NCI-H1048 (cell line): ENCODE measurements around the gene ENTPD8.

Experiments used
- DNase-seq: peaks from one replicate; lab custom pipeline; 2025; lab: John Stamatoyannopoulos, UW

ENTPD8 gene

GRCh38 chr9:137430723-137431415, 10.3 kb downstream of the ENTPD8 start:
- DNase-seq = no peak

GRCh38 chr9:137429974-137430722, 11.0 kb downstream of the ENTPD8 start:
- DNase-seq = no peak

GRCh38 chr9:137429546-137429890, 11.6 kb downstream of the ENTPD8 start:
- DNase-seq = no peak

GRCh38 chr9:137428841-137429545, 12.2 kb downstream of the ENTPD8 start:
- no peak for DNase-seq

GRCh38 chr9:137428311-137428630, 12.9 kb downstream of the ENTPD8 start:
- no peak for DNase-seq

GRCh38 chr9:137427454-137428310, 13.5 kb downstream of the ENTPD8 start:
- no peak for DNase-seq

- DNase-seq = no peak
Measured at GRCh38 chr9:137426018-137426681, 15.0 kb downstream of the ENTPD8 start.

- no peak for DNase-seq
Measured at GRCh38 chr9:137423514-137424291, 17.5 kb downstream of the ENTPD8 start.

- peak; percentile 82 for DNase-seq
Measured at GRCh38 chr9:137422604-137423513, 18.3 kb downstream of the ENTPD8 start, which contains the start of the genes EXD3 and NOXA1. Gene EXD3, minus strand, starts transcription at chr9:137423162. Its CDS starts 27,805 bp downstream, at chr9:137395357. Gene NOXA1, plus strand, starts transcription at chr9:137423393. Its CDS starts 137 bp downstream, at chr9:137423530.

GRCh38 chr9:137421838-137422603, 19.1 kb downstream of the ENTPD8 start:
- no peak for DNase-seq

GRCh38 chr9:137417161-137418021, 23.8 kb downstream of the ENTPD8 start:
- DNase-seq = no peak

- no peak for DNase-seq
Measured at GRCh38 chr9:137416563-137417151, 24.5 kb downstream of the ENTPD8 start.

GRCh38 chr9:137416006-137416562, 25.1 kb downstream of the ENTPD8 start:
- DNase-seq = no peak

- DNase-seq = no peak
Measured at GRCh38 chr9:137415451-137415850, 25.7 kb downstream of the ENTPD8 start.

- DNase-seq = no peak
Measured at GRCh38 chr9:137412431-137412830, 28.7 kb downstream of the ENTPD8 start.

- DNase-seq = no peak
Measured at GRCh38 chr9:137411645-137412380, 29.3 kb downstream of the ENTPD8 start.
